CD14-positive monocyte (primary cell): Measurements from ENCODE around the gene ZNF487. TPM values are rescaled to one million over a fixed set of nuclear protein-coding genes. Genes with fewer than 3 reads are reported as not detected.

ENCODE experiments used
- DNase-seq, 3 donors: peaks; one replicate each; pipeline ENCODE4 v3.0.0-alpha.2; 2011 to 2022
- H2AFZ ChIP-seq: 2 replicates; pipeline ENCODE4 v1.6.0; 2012; ENCODE audit warnings: mild to moderate bottlenecking, low read depth, low read length, inconsistent platforms; ENCODE audit not compliant: insufficient read depth, poor library complexity, severe bottlenecking
- H3K27ac ChIP-seq, 2 donors: 1 replicate in 1 of 2; 2 replicates in 1 of 2; pipeline ENCODE4 v1.5.1; 2012 to 2013; ENCODE audit warnings: low read length in 2 of 2, control low read depth in 1 of 2, inconsistent platforms in 1 of 2, low read depth in 1 of 2, mild to moderate bottlenecking in 1 of 2
- H3K27me3 ChIP-seq, 2 donors: one replicate each; pipeline versions ENCODE4 v1.6.0 to v1.6.1; 2011 to 2013; ENCODE audit warnings: low read length in 2 of 2; ENCODE audit not compliant: control insufficient read depth in 2 of 2, insufficient read depth in 2 of 2
- H3K36me3 ChIP-seq, 2 donors: replicated peaks in 1 of 2; 1 replicate in 1 of 2; 2 replicates in 1 of 2; pipeline versions ENCODE4 v1.5.1 to v1.6.1; 2012 to 2013; ENCODE audit warnings: low read length in 2 of 2, control low read depth in 1 of 2, inconsistent platforms in 1 of 2, mild to moderate bottlenecking in 1 of 2; ENCODE audit not compliant: insufficient read depth in 2 of 2, control insufficient read depth in 1 of 2
- H3K4me1 ChIP-seq, 2 donors: 1 replicate in 1 of 2; 2 replicates in 1 of 2; pipeline versions ENCODE4 v1.5.1 to v1.6.1; 2012 to 2013; ENCODE audit warnings: low read length in 2 of 2, control low read depth in 1 of 2, inconsistent platforms in 1 of 2, mild to moderate bottlenecking in 1 of 2, moderate library complexity in 1 of 2; ENCODE audit not compliant: insufficient read depth in 2 of 2, control insufficient read depth in 1 of 2
- H3K4me2 ChIP-seq: replicated peaks from 2 replicates; pipeline ENCODE3; 2012; ENCODE audit warnings: low read length, moderate library complexity, mild to moderate bottlenecking; ENCODE audit not compliant: poor library complexity, severe bottlenecking; ENCODE audit errors: extremely low read depth
- H3K4me3 ChIP-seq, 3 experiments: fragments of 200-600 bp in 1 of 3; sonication (generic) in 1 of 3; replicated peaks in 1 of 3; 1 replicate in 2 of 3; 2 replicates in 1 of 3; pipeline ENCODE4 v1.5.1; 2011 to 2013; ENCODE audit warnings: low read length in 3 of 3, mild to moderate bottlenecking in 3 of 3, control low read depth in 2 of 3, low read depth in 2 of 3, inconsistent platforms in 1 of 3, moderate library complexity in 1 of 3
- H3K79me2 ChIP-seq: 2 replicates; pipeline ENCODE4 v1.6.0; 2012; ENCODE audit warnings: mild to moderate bottlenecking, control low read depth, inconsistent platforms, low read length, moderate library complexity; ENCODE audit not compliant: insufficient read depth
- H3K9ac ChIP-seq: 2 replicates; pipeline ENCODE4 v1.6.0; 2017; ENCODE audit warnings: low read length, mild to moderate bottlenecking; ENCODE audit not compliant: insufficient read depth, poor library complexity, severe bottlenecking
- H3K9me3 ChIP-seq, 2 donors: replicated peaks in 1 of 2; 1 replicate in 1 of 2; 2 replicates in 1 of 2; pipeline versions ENCODE4 v1.5.1 to v1.6.1; 2012 to 2013; ENCODE audit warnings: low read length in 2 of 2, control low read depth in 1 of 2; ENCODE audit not compliant: control insufficient read depth in 1 of 2, insufficient read depth in 1 of 2
- H4K20me1 ChIP-seq: 2 replicates; pipeline ENCODE4 v1.6.0; 2012; ENCODE audit warnings: mild to moderate bottlenecking, low read length, control low read depth, moderate library complexity; ENCODE audit not compliant: insufficient read depth
- H3K27ac Mint-ChIP-seq, 7 donors: one replicate each; pipeline ENCODE4 v1.8.0; 2020; ENCODE audit warnings: mild to moderate bottlenecking in 7 of 7, mixed read lengths in 7 of 7, moderate library complexity in 6 of 7, inconsistent platforms in 2 of 7
- H3K27me3 Mint-ChIP-seq, 3 donors: one replicate each; pipeline ENCODE4 v1.8.0; 2021 to 2022; ENCODE audit warnings: low read depth in 3 of 3, mild to moderate bottlenecking in 3 of 3, mixed read lengths in 3 of 3, moderate library complexity in 3 of 3, inconsistent platforms in 1 of 3
- H3K36me3 Mint-ChIP-seq, 2 donors: one replicate each; pipeline ENCODE4 v1.8.0; 2020; ENCODE audit warnings: mixed read lengths in 2 of 2, inconsistent platforms in 1 of 2, mild to moderate bottlenecking in 1 of 2
- H3K4me1 Mint-ChIP-seq: one replicate; pipeline ENCODE4 v1.8.0; 2020; ENCODE audit warnings: mild to moderate bottlenecking, mixed read lengths
- H3K4me3 Mint-ChIP-seq, 2 donors: one replicate each; pipeline ENCODE4 v1.8.0; 2020; ENCODE audit warnings: mild to moderate bottlenecking in 2 of 2, mixed read lengths in 2 of 2, moderate library complexity in 1 of 2
- H3K9me3 Mint-ChIP-seq, 7 donors: one replicate each; pipeline ENCODE4 v1.8.0; 2020 to 2022; ENCODE audit warnings: mixed read lengths in 7 of 7, mild to moderate bottlenecking in 6 of 7, moderate library complexity in 6 of 7, inconsistent platforms in 2 of 7
- WGBS: methylation state at CpG from one replicate; pipeline ENCODE4 v1.1.5; 2013; ENCODE audit warnings: missing lambda C conversion rate; ENCODE audit not compliant: insufficient coverage; 5-methylcytosine and 5-hydroxymethylcytosine counted together
- intact Hi-C, 2 donors: fragments of 100-400 bp; cut with micrococcal nuclease; formaldehyde crosslinking; loops; one replicate each; pipeline versions ENCODE4 v1.15.0 to v1.15.1; 2023
- polyA plus RNA-seq, 3 donors: library from polyadenylated mRNA; depleted of rRNA in 1 of 3; unstranded in 2 of 3; stranded (reverse) in 1 of 3; fragments of 300-500 nt in 2 of 3; fragments of >200 nt in 1 of 3; fragmentation: Illumina TruSeq in 2 of 3; gene quantifications; 1 replicate in 2 of 3; 2 replicates in 1 of 3; pipeline ENCODE4 v1.2.3, GENCODE V29; 2012 to 2021
- TF ChIP-seq, protein P1 (sequence below): fragments of 200-600 bp; IDR thresholded peaks from one replicate; pipeline ENCODE4 v1.8.0; 2022; ENCODE audit warnings: antibody characterized with exemption, mild to moderate bottlenecking

Gene ZNF487
- polyA plus RNA-seq, 3 donors: 8.6 to 19.7 (median 15.6) TPM

- peaks cover 18 to 20% of the 10 kb centered on the region in 2 donors for H3K4me1 ChIP-seq
- intact Hi-C loops: no loop called here
- peaks cover 92 to 95% of the 10 kb centered on the region in 2 donors for H3K36me3 Mint-ChIP-seq
Measured at GRCh38 chr10:43390333-43390732, 46.6 kb upstream of the ZNF487 start.

DNA sequence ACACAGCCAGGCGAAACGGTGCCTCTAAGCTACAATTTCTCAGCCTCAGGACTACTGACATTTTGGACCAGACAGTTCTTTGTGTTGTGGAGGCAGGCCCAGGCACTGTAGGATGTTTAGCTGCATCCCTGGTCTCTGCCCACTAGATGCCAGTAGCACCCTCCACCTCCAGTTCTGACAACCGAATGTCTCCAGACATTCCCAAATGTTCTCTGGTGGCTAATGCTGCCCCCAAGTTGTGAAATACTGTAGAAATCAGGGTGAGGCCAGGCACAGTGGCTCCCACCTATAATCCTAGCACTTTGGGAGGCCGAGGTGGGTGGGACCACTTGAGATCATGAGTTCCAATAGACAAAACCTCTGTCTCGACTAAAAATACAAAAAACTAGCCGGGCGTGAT, 46.2 kb upstream of the ZNF487 start:
- Mint-ChIP-seq H3K4me3 (no peak overlapping the region), H3K36me3 (peaks cover 89 to 95% of the 10 kb centered on the region in 2 donors), H3K27me3 (peaks cover 0 to 3% (median 0%) of the 10 kb centered on the region in 3 donors), H3K27ac (peak overlapping the region; percentile 31 to 96 (median 54)), H3K4me1 (peaks cover 25% of the 10 kb centered on the region), H3K9me3 (peaks cover 0 to 2% (median 0%) of the 10 kb centered on the region in 7 donors)
- H3K9ac ChIP-seq: no peak overlapping the region
- no peaks in the 10 kb centered on the region for H3K27me3 ChIP-seq
- H3K4me3 ChIP-seq: no peak overlapping the region
- WGBS: 90% methylated on average over 4 of the region's 7 CpGs
- intact Hi-C loops: no loop called here
- H4K20me1 ChIP-seq: peaks cover 100% of the 10 kb centered on the region
- H3K4me1 ChIP-seq: peaks cover 22 to 24% of the 10 kb centered on the region in 2 donors
- TF ChIP-seq, protein P1, sequence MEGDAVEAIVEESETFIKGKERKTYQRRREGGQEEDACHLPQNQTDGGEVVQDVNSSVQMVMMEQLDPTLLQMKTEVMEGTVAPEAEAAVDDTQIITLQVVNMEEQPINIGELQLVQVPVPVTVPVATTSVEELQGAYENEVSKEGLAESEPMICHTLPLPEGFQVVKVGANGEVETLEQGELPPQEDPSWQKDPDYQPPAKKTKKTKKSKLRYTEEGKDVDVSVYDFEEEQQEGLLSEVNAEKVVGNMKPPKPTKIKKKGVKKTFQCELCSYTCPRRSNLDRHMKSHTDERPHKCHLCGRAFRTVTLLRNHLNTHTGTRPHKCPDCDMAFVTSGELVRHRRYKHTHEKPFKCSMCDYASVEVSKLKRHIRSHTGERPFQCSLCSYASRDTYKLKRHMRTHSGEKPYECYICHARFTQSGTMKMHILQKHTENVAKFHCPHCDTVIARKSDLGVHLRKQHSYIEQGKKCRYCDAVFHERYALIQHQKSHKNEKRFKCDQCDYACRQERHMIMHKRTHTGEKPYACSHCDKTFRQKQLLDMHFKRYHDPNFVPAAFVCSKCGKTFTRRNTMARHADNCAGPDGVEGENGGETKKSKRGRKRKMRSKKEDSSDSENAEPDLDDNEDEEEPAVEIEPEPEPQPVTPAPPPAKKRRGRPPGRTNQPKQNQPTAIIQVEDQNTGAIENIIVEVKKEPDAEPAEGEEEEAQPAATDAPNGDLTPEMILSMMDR: peak; percentile 60
- no peaks in the 10 kb centered on the region for H3K9me3 ChIP-seq
- H3K27ac ChIP-seq: peak overlapping the region in 1 of 2 donors; percentile 54
- DNase-seq: peak in 2 of 3 donors; percentile 31 to 46
- peaks cover 82 to 98% of the 10 kb centered on the region in 2 donors for H3K36me3 ChIP-seq
- no peak overlapping the region for H2AFZ ChIP-seq
- no peak overlapping the region for H3K4me2 ChIP-seq
- peaks cover 90% of the 10 kb centered on the region for H3K79me2 ChIP-seq

More at GRCh38 chr10:43390333-43390732, 46.6 kb upstream of the ZNF487 start:
- 96% methylated on average over 5 of the region's 5 CpGs for WGBS
- Mint-ChIP-seq H3K27me3 (peaks cover 0 to 3% (median 0%) of the 10 kb centered on the region in 3 donors), H3K4me1 (peaks cover 21% of the 10 kb centered on the region), H3K9me3 (peaks cover 0 to 2% (median 0%) of the 10 kb centered on the region in 7 donors), H3K4me3 (no peak overlapping the region), H3K27ac (peak overlapping the region in 6 of 7 donors; percentile 44 to 96 (median 56))
- Histone ChIP-seq H3K4me2 (no peak overlapping the region), H4K20me1 (peaks cover 100% of the 10 kb centered on the region), H3K36me3 (peaks cover 85 to 100% of the 10 kb centered on the region in 2 donors), H3K27me3 (no peaks in the 10 kb centered on the region), H3K9me3 (no peaks in the 10 kb centered on the region), H2AFZ (no peak overlapping the region), H3K9ac (no peak overlapping the region), H3K4me3 (no peak overlapping the region), H3K79me2 (peaks cover 86% of the 10 kb centered on the region), H3K27ac (peak overlapping the region in 1 of 2 donors; percentile 54)
- DNase-seq: no peak
- TF ChIP-seq, protein P1: no peak
